IPS-20b (cell line): ENCODE results near the gene ENTPD1.
"Not testable (repeated sequence)": the region's sequence is repeated elsewhere in the genome, so short reads cannot be mapped to it uniquely, and the experiment has no call there.

ENCODE experiments used
- H3K27ac ChIP-seq: one replicate; pipeline ENCODE4 v1.5.1; 2013; ENCODE audit warnings: low read length
- H3K27me3 ChIP-seq: 2 replicates; pipeline ENCODE4 v1.6.1; 2013; ENCODE audit warnings: mild to moderate bottlenecking, low read length, inconsistent platforms; ENCODE audit not compliant: insufficient read depth
- H3K36me3 ChIP-seq: 2 replicates; pipeline ENCODE4 v1.6.1; 2013; ENCODE audit warnings: low read depth, mild to moderate bottlenecking, inconsistent platforms, low read length, moderate library complexity; ENCODE audit not compliant: insufficient read depth
- H3K4me1 ChIP-seq: 2 replicates; pipeline ENCODE4 v1.6.1; 2013; ENCODE audit warnings: mild to moderate bottlenecking, control low read depth, inconsistent platforms, low read length, moderate library complexity; ENCODE audit not compliant: insufficient read depth
- H3K4me3 ChIP-seq: 2 replicates; pipeline ENCODE4 v1.5.1; 2013; ENCODE audit warnings: mild to moderate bottlenecking, low read length, inconsistent platforms
- H3K9ac ChIP-seq: 2 replicates; pipeline ENCODE4 v1.6.1; 2013; ENCODE audit warnings: low read depth, mild to moderate bottlenecking, inconsistent platforms, low read length, moderate library complexity
- H3K9me3 ChIP-seq: 2 replicates; pipeline ENCODE4 v1.6.1; 2013; ENCODE audit warnings: mild to moderate bottlenecking, low read depth, low read length, inconsistent platforms; ENCODE audit not compliant: insufficient read depth

The ENTPD1 gene

DNA sequence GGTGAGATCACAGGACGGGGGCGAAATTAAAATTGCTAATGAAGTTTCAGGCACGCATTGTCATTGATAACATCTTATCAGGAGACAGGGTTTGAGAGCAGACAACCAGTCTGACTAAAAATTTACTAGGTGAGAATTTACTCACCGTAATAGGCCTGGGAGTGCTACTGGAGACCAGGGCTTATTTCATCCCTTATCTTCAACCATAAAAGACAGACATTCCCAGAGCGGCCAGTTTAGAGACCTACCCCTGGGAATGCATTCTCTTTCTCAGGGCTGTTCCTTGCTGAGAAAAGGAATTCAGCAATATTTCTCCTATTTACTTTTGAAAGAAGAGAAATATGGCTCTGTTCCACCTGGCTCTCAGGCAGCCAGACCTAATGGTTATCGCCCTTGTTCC is 23.1 kb upstream of the ENTPD1 start:
- not testable (repeated sequence) for H3K27me3 ChIP-seq, H3K9ac ChIP-seq, H3K27ac ChIP-seq, H3K4me3 ChIP-seq, H3K36me3 ChIP-seq, H3K4me1 ChIP-seq
- H3K9me3 ChIP-seq, result peaks cover 27% of the 10 kb centered on the region

DNA sequence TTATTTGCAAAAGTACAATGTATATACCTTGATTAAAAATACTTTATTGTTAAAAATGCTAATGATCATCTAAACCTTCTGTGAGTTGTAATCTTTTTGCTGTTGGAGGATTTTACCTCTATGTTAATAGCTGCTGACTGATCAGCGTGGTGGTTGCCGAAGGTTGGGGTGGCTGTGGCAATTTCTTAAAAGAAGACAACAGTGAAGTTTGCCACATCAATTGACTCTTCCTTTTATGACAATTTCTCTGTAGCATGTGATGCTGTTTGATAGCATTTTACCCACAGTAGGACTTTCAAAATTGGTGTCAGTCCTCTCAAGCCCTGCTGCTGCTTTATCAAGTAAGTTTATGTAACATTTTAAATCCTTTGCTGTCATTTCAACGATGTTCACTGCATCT is 16.9 kb upstream of the ENTPD1 start:
- peaks cover 3% of the 10 kb centered on the region; the same call in 1 of the 2 replicates for H3K9me3 ChIP-seq
- H3K27me3 ChIP-seq, result no peaks in the 10 kb centered on the region
- no peak overlapping the region for H3K27ac ChIP-seq
- no peaks in the 10 kb centered on the region for H3K36me3 ChIP-seq
- H3K4me3 ChIP-seq, result no peak overlapping the region
- H3K4me1 ChIP-seq, result peaks cover 2% of the 10 kb centered on the region; the same call in 1 of the 2 replicates
- no peak overlapping the region for H3K9ac ChIP-seq

DNA sequence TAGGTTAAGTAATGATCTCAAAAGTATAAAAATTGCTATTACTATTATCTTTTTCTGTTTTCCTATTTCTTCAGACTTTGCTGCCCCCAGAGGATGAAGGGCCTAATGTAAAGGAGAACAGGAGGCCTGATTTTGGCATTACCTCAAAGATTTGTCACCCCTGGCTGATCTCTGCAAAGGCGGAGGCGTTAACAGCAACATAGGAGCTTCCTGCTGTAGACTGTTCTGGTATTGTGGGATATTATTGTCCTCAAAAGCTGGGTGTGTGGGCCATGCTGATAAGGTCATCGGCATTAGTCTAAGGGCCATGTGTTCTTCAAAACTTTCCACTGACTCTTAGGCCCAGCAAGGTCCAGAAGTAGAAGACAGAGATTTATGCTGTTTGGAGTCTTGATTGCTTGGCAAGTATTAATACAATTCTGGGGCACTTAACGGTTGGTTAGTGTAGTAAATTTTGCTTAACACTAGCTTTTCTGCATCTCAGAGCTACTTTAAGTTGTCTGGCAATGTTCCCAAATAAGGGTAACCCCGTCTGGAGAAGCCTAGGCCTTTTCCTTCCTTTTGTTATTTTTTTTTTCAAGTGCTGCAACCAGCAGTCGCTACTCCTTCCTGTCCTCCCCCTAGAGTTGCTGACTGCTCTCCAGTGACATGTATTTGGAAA is 14.0 kb upstream of the ENTPD1 start:
- Histone ChIP-seq H3K9ac (peak overlapping the region; percentile 39; the same call in 1 of the 2 replicates), H3K4me3 (no peak overlapping the region), H3K27me3 (no peaks in the 10 kb centered on the region), H3K9me3 (no peaks in the 10 kb centered on the region), H3K27ac (no peak overlapping the region), H3K36me3 (no peaks in the 10 kb centered on the region), H3K4me1 (peaks cover 2% of the 10 kb centered on the region; the same call in 1 of the 2 replicates)

DNA sequence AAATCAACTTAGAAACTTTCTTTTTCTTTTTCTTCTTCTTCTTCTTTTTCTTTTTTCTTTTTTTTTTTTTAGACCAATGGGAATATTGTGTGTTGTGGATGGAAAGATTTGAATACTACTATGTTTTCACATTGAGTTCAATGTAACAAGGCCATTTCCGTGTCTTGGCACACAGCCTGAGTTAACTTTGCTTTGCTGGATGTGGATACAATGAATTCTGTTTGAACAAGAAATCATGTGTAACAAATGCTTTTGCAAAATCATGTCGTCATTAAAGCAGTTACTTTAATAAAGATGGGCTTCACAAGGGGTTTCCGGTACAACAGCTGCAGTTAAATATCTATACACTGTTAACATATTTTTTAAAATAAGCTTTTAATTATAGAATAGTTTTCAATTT is 13.5 kb upstream of the ENTPD1 start:
- Histone ChIP-seq H3K27me3 (no peaks in the 10 kb centered on the region), H3K4me1 (peaks cover 2% of the 10 kb centered on the region; the same call in 1 of the 2 replicates), H3K9me3 (no peaks in the 10 kb centered on the region), H3K9ac (no peak overlapping the region), H3K27ac (no peak overlapping the region), H3K36me3 (no peaks in the 10 kb centered on the region), H3K4me3 (no peak overlapping the region)

DNA sequence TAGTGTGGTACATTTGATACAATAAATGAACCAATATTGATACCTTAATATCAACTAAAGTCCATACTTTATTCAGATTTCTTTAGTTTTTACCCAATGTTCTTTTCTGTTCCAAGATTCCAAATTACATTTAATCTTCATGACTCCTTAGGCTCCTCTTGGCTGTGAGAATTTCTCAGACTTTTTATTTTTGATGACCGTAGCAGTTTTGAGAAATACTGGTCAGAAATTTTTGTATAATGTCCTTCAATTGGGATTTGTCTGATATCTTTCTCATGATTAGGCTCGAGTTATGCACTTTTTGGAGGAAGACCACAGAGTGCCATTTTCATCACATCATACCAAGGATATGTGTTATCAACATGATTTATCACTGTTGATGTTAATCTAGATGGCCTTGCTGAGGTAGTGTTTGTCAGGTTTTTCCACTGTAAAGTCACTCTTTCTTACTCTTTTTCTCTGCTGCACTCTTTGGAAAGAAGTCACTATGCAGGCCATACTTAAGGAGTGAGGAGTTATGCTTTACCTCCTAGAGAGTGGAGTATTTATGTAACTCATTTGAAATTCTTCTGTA is 12.9 kb upstream of the ENTPD1 start:
- H3K27ac ChIP-seq, result no peak overlapping the region
- no peak overlapping the region for H3K4me3 ChIP-seq
- H3K36me3 ChIP-seq, result no peaks in the 10 kb centered on the region
- no peaks in the 10 kb centered on the region for H3K27me3 ChIP-seq
- no peaks in the 10 kb centered on the region for H3K9me3 ChIP-seq
- H3K4me1 ChIP-seq, result peaks cover 2% of the 10 kb centered on the region; the same call in 1 of the 2 replicates
- no peak overlapping the region for H3K9ac ChIP-seq

DNA sequence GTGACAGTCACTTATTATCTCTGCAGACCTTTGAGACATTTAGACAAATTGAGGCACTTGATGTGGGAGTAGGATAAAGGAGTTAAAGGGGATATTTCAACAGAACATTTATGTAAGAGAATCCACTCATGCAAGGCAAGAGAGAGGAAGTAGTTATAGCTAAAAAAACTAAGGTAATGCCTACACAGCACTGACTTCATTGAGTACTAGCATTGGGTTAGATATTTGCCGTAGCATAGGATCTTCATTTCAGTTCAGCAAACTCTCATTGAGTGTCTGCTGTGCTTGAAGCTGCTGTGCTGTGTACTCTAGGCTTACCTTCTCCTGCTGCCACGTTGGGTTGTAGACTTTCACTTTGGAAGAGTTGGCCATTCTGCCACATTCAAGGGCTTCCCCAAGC is 10.5 kb upstream of the ENTPD1 start:
- Histone ChIP-seq H3K9me3 (no peaks in the 10 kb centered on the region), H3K9ac (no peak overlapping the region), H3K4me1 (no peaks in the 10 kb centered on the region; the same call in 1 of the 2 replicates), H3K36me3 (no peaks in the 10 kb centered on the region), H3K4me3 (no peak overlapping the region), H3K27ac (no peak overlapping the region), H3K27me3 (no peaks in the 10 kb centered on the region)

DNA sequence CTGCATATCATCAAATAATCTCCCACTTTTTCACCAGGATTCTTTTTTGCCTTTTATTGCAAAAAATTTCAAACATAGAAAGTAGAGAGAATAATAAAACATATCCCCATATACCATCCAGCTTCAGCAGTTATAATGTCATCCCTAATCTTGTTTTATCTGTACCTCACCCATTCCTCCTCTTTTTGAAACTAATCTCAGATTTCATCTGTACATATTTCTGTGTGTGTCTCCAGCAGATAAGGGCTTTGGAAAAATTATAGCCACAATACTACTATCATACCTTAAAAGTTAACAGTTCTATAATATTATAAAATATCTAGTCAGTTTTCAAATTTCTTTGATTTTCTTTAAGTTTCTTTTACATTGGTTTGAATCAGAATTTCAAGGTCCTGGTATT is 7.6 kb upstream of the ENTPD1 start:
- H3K4me1 ChIP-seq, result no peaks in the 10 kb centered on the region
- H3K9ac ChIP-seq, result no peak overlapping the region
- no peak overlapping the region for H3K27ac ChIP-seq
- H3K36me3 ChIP-seq, result no peaks in the 10 kb centered on the region
- H3K4me3 ChIP-seq, result no peak overlapping the region
- no peaks in the 10 kb centered on the region for H3K9me3 ChIP-seq
- no peaks in the 10 kb centered on the region for H3K27me3 ChIP-seq

DNA sequence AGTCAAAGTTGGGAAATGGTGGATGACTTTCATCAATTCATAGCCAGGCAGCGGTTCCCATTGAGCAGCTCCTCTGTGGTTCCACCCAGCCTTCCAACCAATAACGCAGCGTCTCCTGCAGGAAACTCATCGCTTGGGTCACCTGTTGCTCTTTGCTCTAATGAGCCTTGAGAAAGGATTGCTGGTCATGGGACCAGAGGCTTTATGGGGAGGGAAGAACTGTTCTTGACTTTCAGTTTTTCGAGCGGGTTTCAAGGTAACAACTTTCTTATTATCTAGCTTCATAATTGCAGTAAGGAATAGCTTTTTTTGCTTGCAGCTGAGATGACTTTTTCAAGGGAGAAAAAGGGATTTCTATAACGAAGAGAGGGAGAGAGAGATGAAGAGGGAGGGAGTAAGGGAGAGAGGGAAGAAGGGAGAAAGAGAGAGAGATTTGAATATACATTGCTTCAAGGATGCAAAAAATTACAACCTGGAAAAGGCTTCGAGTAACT is 405 bp upstream of the ENTPD1 start:
- Histone ChIP-seq H3K4me1 (no peaks in the 10 kb centered on the region; the same call in 1 of the 2 replicates), H3K27ac (no peak overlapping the region), H3K27me3 (peaks cover 11% of the 10 kb centered on the region; the same call in 1 of the 2 replicates), H3K9me3 (no peaks in the 10 kb centered on the region), H3K4me3 (peak overlapping the region; percentile 67), H3K9ac (peak overlapping the region; percentile 37; the same call in 1 of the 2 replicates), H3K36me3 (no peaks in the 10 kb centered on the region)

DNA sequence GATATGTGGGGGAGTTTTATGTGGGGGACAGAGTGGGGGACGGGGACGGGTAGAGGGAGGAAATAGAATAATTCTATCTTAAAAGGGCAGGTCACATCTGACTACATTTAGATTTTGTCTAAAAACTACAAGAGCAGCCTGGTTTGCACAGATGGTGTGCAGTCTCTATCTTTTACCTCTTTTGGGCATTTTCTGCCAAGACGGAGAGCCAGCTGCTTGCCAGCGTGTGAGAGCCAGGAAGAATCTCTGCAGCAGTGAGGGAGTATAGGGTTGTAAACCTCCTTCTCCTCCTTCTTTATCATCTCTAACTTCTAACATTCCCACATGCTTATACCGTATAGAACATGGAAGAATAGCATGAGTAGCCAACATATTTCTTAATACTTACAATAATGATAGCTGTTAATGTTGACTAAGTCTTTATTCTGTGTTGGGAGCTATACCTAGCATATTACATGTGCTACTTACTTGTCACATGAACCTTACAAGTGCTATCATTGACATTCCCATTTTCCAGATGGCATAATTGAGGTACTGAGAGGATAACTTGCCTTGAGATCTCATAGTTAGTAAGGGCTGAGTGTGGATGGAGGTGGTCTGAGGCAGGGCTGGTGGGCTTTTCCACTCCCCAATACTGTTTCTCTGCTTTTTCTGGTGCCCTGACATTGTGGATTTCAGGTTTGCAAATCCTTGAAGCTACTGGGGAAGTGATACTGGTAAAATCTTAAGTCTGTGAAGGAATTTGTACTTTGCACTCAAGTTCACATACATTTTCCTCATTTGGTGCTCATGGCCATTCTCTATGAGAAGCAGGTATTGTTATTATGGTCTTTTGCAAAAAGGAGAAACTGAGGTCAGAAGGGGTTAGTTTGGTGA is 1.1 kb downstream of the ENTPD1 start:
- H3K27ac ChIP-seq, result no peak overlapping the region
- H3K36me3 ChIP-seq, result no peaks in the 10 kb centered on the region
- no peaks in the 10 kb centered on the region for H3K9me3 ChIP-seq
- H3K9ac ChIP-seq, result peak overlapping the region; percentile 37; the same call in 1 of the 2 replicates
- no peaks in the 10 kb centered on the region; the same call in 1 of the 2 replicates for H3K4me1 ChIP-seq
- H3K4me3 ChIP-seq, result peak overlapping the region; percentile 67
- peaks cover 11% of the 10 kb centered on the region; the same call in 1 of the 2 replicates for H3K27me3 ChIP-seq

DNA sequence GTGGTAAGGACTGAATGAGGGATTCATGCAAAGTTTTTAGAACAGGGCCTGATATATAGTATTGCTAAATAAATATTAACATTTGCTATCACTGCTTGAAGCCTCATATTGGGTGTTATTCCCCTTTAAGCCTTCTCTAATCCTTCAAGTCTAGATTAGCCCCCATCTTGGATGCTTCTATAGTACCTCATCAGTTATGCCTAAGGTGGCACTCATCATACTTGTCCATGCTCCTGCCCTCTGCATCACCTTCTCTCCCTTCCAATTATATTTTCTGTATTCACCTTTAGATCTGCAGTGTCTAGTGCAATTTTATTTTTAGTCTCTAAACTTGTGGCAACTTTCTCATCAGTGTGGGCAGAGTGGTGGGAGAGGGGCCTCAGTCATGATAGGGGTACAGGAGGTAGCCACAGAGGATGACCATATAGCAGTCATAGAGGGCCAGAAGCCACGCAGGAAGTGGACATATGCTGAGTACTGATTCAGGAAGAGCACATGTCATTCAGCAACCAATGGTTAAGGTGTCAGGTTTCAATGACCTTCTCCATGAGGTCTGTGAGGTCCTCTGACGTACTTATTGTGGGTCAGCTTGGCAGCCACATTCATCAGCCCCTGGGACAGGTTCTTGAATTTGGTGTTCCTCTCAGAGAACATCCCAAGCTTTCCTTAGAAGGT is 2.5 kb downstream of the ENTPD1 start:
- no peaks in the 10 kb centered on the region for H3K36me3 ChIP-seq
- no peak overlapping the region for H3K27ac ChIP-seq
- no peak overlapping the region for H3K4me3 ChIP-seq
- H3K9ac ChIP-seq, result no peak overlapping the region
- no peaks in the 10 kb centered on the region for H3K9me3 ChIP-seq
- H3K4me1 ChIP-seq, result no peaks in the 10 kb centered on the region; the same call in 1 of the 2 replicates
- H3K27me3 ChIP-seq, result peaks cover 11% of the 10 kb centered on the region; the same call in 1 of the 2 replicates

DNA sequence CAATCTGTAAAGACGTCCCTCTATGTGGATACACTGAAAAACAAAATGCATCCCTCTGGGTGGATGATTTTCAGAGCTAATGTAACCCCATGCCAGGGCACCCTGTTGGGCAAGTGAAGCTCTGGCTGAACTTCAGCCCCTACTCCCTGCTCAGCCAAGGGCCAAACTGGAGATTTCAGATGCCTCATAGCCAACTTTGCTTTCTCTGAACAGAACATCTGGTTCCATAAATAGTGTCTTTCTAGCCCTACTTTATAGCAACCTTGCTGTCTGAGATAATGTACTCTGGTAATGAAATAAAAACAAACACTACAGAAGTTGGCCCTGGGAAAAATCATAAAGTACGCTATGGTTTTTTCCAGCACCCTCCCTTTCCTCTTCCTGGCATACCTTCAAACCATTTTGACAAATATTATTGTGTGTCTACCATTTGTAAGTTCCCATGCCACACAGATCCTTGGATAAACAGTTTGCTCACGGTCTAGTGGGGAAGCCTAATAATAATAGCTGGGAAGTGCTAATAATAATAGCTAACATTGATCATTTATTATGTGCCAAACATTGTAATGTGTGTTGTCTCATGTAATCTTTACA is 3.4 kb downstream of the ENTPD1 start:
- Histone ChIP-seq H3K4me3 (no peak overlapping the region), H3K4me1 (no peaks in the 10 kb centered on the region; the same call in 1 of the 2 replicates), H3K36me3 (no peaks in the 10 kb centered on the region), H3K9ac (no peak overlapping the region), H3K27ac (no peak overlapping the region), H3K27me3 (peaks cover 11% of the 10 kb centered on the region; the same call in 1 of the 2 replicates), H3K9me3 (no peaks in the 10 kb centered on the region)
